B cell (primary cell): ENCODE results near the gene ETS1. TPM values are rescaled to one million over a fixed set of nuclear protein-coding genes. Genes with fewer than 3 reads are reported as not detected.

Experiments used
- ATAC-seq: fragments of 200-7000 bp; cut with Tn5 transposase; one replicate; pipeline ENCODE4 v1.10.0; 2021; ENCODE audit warnings: low read depth, mild to moderate bottlenecking, moderate number of reproducible peaks, moderate library complexity
- CTCF ChIA-PET: fragments of 350-600 bp; sonication (Branson Sonifier 250); formaldehyde crosslinking; loops from one replicate; lab custom pipeline; 2021; ENCODE audit warnings: antibody characterized with exemption, inconsistent platforms; lab: Charles Lee
- POLR2A ChIA-PET: fragments of 350-600 bp; sonication (Branson Sonifier 250); formaldehyde crosslinking; loops from one replicate; lab custom pipeline; 2021; ENCODE audit warnings: antibody characterized with exemption; lab: Charles Lee
- DNase-seq: peaks from one replicate; pipeline ENCODE4 v3.0.0; 2013
- H2AFZ ChIP-seq: 2 replicates; pipeline ENCODE4 v1.6.1; 2012; ENCODE audit warnings: mild to moderate bottlenecking, low read depth, low read length; ENCODE audit not compliant: insufficient read depth, poor library complexity, severe bottlenecking
- H3K27ac ChIP-seq, 2 donors: 1 replicate in 1 of 2; 2 replicates in 1 of 2; pipeline ENCODE4 v1.5.1; 2012 to 2013; ENCODE audit warnings: low read length in 2 of 2, mild to moderate bottlenecking in 2 of 2, moderate library complexity in 1 of 2
- H3K27me3 ChIP-seq, 4 experiments: fragments of 200-600 bp in 1 of 4; sonication (generic) in 1 of 4; replicated peaks in 1 of 4; 1 replicate in 2 of 4; 2 replicates in 2 of 4; pipeline versions ENCODE4 v1.6.1 to v1.7.0; 2013 to 2016; ENCODE audit warnings: low read length in 3 of 4, mild to moderate bottlenecking in 2 of 4, mixed read lengths in 1 of 4, moderate library complexity in 1 of 4; ENCODE audit not compliant: insufficient read depth in 4 of 4, control insufficient read depth in 3 of 4; ENCODE audit errors: control extremely low read depth in 1 of 4
- H3K36me3 ChIP-seq, 2 experiments: replicated peaks in 1 of 2; 1 replicate in 1 of 2; 2 replicates in 1 of 2; pipeline versions ENCODE4 v1.6.1 to v1.7.1; 2013; ENCODE audit warnings: low read length in 1 of 2; ENCODE audit not compliant: insufficient read depth in 2 of 2, control insufficient read depth in 1 of 2; ENCODE audit errors: control extremely low read depth in 1 of 2, extremely low read depth in 1 of 2
- H3K4me1 ChIP-seq, 2 donors: fragments of 200-600 bp in 1 of 2; sonication (generic) in 1 of 2; 1 replicate in 1 of 2; 2 replicates in 1 of 2; pipeline versions ENCODE4 v1.5.1 to v1.6.1; 2013 to 2017; ENCODE audit warnings: low read length in 2 of 2; ENCODE audit not compliant: control insufficient read depth in 2 of 2, insufficient read depth in 2 of 2
- H3K4me2 ChIP-seq: replicated peaks from 2 replicates; pipeline ENCODE3; 2012; ENCODE audit warnings: mild to moderate bottlenecking, low read depth, low read length; ENCODE audit not compliant: poor library complexity, severe bottlenecking
- H3K4me3 ChIP-seq, 5 experiments: fragments of 200-600 bp in 1 of 5; sonication (generic) in 1 of 5; 1 replicate in 3 of 5; 2 replicates in 2 of 5; pipeline versions ENCODE4 v1.5.1 to v1.7.0; 2011 to 2016; ENCODE audit warnings: low read length in 4 of 5, mild to moderate bottlenecking in 4 of 5, low read depth in 2 of 5, control low read depth in 1 of 5, moderate library complexity in 1 of 5; ENCODE audit not compliant: insufficient read depth in 1 of 5; ENCODE audit errors: control extremely low read depth in 1 of 5, extremely low read depth in 1 of 5
- H3K79me2 ChIP-seq: fragments of 200-600 bp; sonication (generic); one replicate; pipeline ENCODE4 v1.6.0; 2016; ENCODE audit warnings: low read length; ENCODE audit not compliant: control insufficient read depth, insufficient read depth
- H3K9ac ChIP-seq: fragments of 200-600 bp; sonication (generic); 2 replicates; pipeline ENCODE4 v1.6.1; 2017; ENCODE audit warnings: mild to moderate bottlenecking, low read length, moderate library complexity
- H3K9me3 ChIP-seq, 3 donors: one replicate each; pipeline versions ENCODE4 v1.6.1 to v1.7.1; 2013; ENCODE audit warnings: low read length in 2 of 3; ENCODE audit not compliant: control insufficient read depth in 2 of 3, insufficient read depth in 1 of 3; ENCODE audit errors: control extremely low read depth in 1 of 3
- H4K20me1 ChIP-seq: 2 replicates; pipeline ENCODE4 v1.6.0; 2012; ENCODE audit warnings: mild to moderate bottlenecking, low read length; ENCODE audit not compliant: insufficient read depth, control insufficient read depth, poor library complexity, severe bottlenecking
- H3K27ac Mint-ChIP-seq: one replicate; pipeline ENCODE4 v1.8.0; 2021; ENCODE audit warnings: mixed read lengths
- H3K27me3 Mint-ChIP-seq: one replicate; pipeline ENCODE4 v1.8.0; 2021; ENCODE audit warnings: mixed read lengths
- H3K4me1 Mint-ChIP-seq: one replicate; pipeline ENCODE4 v1.8.0; 2021; ENCODE audit warnings: mixed read lengths
- H3K4me3 Mint-ChIP-seq: one replicate; pipeline ENCODE4 v1.8.0; 2021; ENCODE audit warnings: mixed read lengths
- H3K9me3 Mint-ChIP-seq: one replicate; pipeline ENCODE4 v1.8.0; 2022; ENCODE audit warnings: mixed read lengths; ENCODE audit not compliant: insufficient read depth
- EZH2 ChIP-seq: IDR thresholded peaks from 2 replicates; pipeline ENCODE4 v1.6.1; 2012; ENCODE audit warnings: borderline replicate concordance, low read depth, mild to moderate bottlenecking, moderate library complexity, low read length; ENCODE audit not compliant: insufficient read depth, poor library complexity, severe bottlenecking
- WGBS: methylation state at CpG from one replicate; pipeline ENCODE4 v1.1.5; 2013; ENCODE audit warnings: missing lambda C conversion rate; ENCODE audit not compliant: insufficient coverage; 5-methylcytosine and 5-hydroxymethylcytosine counted together
- intact Hi-C: fragments of 100-400 bp; cut with micrococcal nuclease; formaldehyde crosslinking; loops from one replicate; pipeline ENCODE4 v1.10.0; 2022
- polyA plus RNA-seq: library from polyadenylated mRNA; depleted of rRNA; stranded (reverse); fragments of >200 nt; gene quantifications from 2 replicates; pipeline ENCODE4 v1.2.3, GENCODE V29; 2012
- total RNA-seq, 2 donors: library from RNA; stranded (reverse); fragments of 120-200 nt in 1 of 2; gene quantifications; 1 replicate in 1 of 2; 2 replicates in 1 of 2; pipeline versions ENCODE4 v1.2.3 to v1.2.4, GENCODE V29; 2013 to 2022
- TF ChIP-seq, protein P1 (sequence below): fragments of 200-600 bp; IDR thresholded peaks from one replicate; pipeline ENCODE4 v1.8.0; 2022; ENCODE audit warnings: antibody characterized with exemption, mild to moderate bottlenecking

ETS1 gene
- total and polyA plus RNA-seq, 2 donors (not counting 1 experiment from before 2014, with no cell fraction given): 115 to 271 TPM

DNA sequence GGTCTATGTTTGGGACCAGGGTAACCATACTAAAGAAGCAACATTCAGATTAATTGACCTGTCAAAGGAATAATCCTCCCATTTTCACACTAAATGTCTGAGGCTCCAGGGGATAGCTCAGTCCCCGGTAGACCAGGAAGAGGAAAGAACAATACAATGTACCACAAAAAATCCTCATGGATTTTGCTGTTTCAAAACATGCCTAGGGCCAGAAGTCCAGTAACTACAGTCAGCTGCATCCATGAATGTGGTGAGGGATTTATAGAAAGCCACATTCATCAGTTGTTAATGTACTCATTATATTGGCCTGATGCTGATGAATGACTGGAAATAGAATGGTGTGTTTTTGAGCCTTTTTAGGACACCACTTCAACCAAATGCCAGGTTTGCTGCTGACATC lies 6.9 kb upstream of the ETS1 start:
- Histone ChIP-seq H2AFZ (no peak overlapping the region), H3K9me3 (no peaks in the 10 kb centered on the region), H3K36me3 (no peaks in the 10 kb centered on the region), H3K4me2 (no peak overlapping the region), H3K27ac (no peak overlapping the region), H3K4me3 (no peak overlapping the region), H3K4me1 (peaks cover 34% of the 10 kb centered on the region in 2 donors), H4K20me1 (no peaks in the 10 kb centered on the region), H3K9ac (no peak overlapping the region), H3K79me2 (no peaks in the 10 kb centered on the region), H3K27me3 (no peaks in the 10 kb centered on the region)
- Mint-ChIP-seq H3K4me3 (no peak overlapping the region), H3K4me1 (peaks cover 54% of the 10 kb centered on the region), H3K27ac (no peak overlapping the region), H3K27me3 (no peaks in the 10 kb centered on the region), H3K9me3 (peaks cover 2% of the 10 kb centered on the region)
- DNase-seq: no peak
- intact Hi-C loops: no loop called here
- POLR2A ChIA-PET: no interaction called here
- CTCF ChIA-PET: interaction anchor here (4.7 kb wide), 1 partner anchor 10 kb away, joined by 21 read pairs; no protein-coding TSS in a partner anchor
- no peak for TF ChIP-seq EZH2
- TF ChIP-seq, protein P1, sequence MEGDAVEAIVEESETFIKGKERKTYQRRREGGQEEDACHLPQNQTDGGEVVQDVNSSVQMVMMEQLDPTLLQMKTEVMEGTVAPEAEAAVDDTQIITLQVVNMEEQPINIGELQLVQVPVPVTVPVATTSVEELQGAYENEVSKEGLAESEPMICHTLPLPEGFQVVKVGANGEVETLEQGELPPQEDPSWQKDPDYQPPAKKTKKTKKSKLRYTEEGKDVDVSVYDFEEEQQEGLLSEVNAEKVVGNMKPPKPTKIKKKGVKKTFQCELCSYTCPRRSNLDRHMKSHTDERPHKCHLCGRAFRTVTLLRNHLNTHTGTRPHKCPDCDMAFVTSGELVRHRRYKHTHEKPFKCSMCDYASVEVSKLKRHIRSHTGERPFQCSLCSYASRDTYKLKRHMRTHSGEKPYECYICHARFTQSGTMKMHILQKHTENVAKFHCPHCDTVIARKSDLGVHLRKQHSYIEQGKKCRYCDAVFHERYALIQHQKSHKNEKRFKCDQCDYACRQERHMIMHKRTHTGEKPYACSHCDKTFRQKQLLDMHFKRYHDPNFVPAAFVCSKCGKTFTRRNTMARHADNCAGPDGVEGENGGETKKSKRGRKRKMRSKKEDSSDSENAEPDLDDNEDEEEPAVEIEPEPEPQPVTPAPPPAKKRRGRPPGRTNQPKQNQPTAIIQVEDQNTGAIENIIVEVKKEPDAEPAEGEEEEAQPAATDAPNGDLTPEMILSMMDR: no peak
- WGBS: no CpG with 5 or more reads among the region's 1 CpG
- ATAC-seq: no peak

GRCh38 chr11:128593281-128593680 lies 5.9 kb upstream of the ETS1 start:
- TF ChIP-seq EZH2: no peak
- TF ChIP-seq, protein P1: no peak
- no peaks in the 10 kb centered on the region for H3K27me3 Mint-ChIP-seq

More at GRCh38 chr11:128593281-128593680, 5.9 kb upstream of the ETS1 start:
- ATAC-seq: no peak
- intact Hi-C loops: no loop called here
- POLR2A ChIA-PET: no interaction called here
- Histone ChIP-seq H3K27me3 (no peaks in the 10 kb centered on the region), H3K4me2 (no peak overlapping the region), H3K36me3 (no peaks in the 10 kb centered on the region), H4K20me1 (no peaks in the 10 kb centered on the region), H2AFZ (no peak overlapping the region), H3K4me3 (no peak overlapping the region), H3K9ac (no peak overlapping the region), H3K27ac (no peak overlapping the region), H3K4me1 (peaks cover 25% of the 10 kb centered on the region in 2 donors), H3K79me2 (no peaks in the 10 kb centered on the region), H3K9me3 (no peaks in the 10 kb centered on the region)
- DNase-seq: no peak
- whole genome bisulfite sequencing: 100% methylated on average over 3 of the region's 4 CpGs
- CTCF ChIA-PET: interaction anchor here (4.7 kb wide), 1 partner anchor 11 kb away, joined by 21 read pairs; no protein-coding TSS in a partner anchor
- Mint-ChIP-seq H3K27ac (no peak overlapping the region), H3K4me1 (peaks cover 45% of the 10 kb centered on the region), H3K9me3 (peaks cover 2% of the 10 kb centered on the region), H3K4me3 (no peak overlapping the region)
